GM12878 (cell line): Measurements from ENCODE around the gene PRG2. TPM values are rescaled to one million over a fixed set of nuclear protein-coding genes. Genes with fewer than 3 reads are reported as not detected.

ENCODE experiments used
- ATAC-seq: fragments of 200-7000 bp; cut with Tn5 transposase; 3 replicates; pipeline ENCODE4 v1.9.1; 2020; ENCODE audit warnings: mild to moderate bottlenecking, moderate library complexity
- BruUV-seq: library from RNA; stranded (reverse); fragments of 400-500 nt; replicated peaks from 2 replicates; lab custom pipeline; 2021; lab: Mats Ljungman, UMichigan
- CTCF ChIA-PET: fragments of 300-600 bp; sonication (Branson Sonifier 250); formaldehyde crosslinking; extraction: SDS; loops from one replicate; lab custom pipeline; 2021; ENCODE audit warnings: inconsistent platforms; lab: Yijun Ruan, JAX
- POLR2A ChIA-PET: fragments of 350-600 bp; formaldehyde crosslinking; extraction: SDS; loops from one replicate; lab custom pipeline; 2021; ENCODE audit warnings: inconsistent platforms; lab: Charles Lee
- RAD21 ChIA-PET: fragments of 300-600 bp; sonication (Branson Sonifier 250); formaldehyde crosslinking; loops from one replicate; lab custom pipeline; 2023; ENCODE audit warnings: antibody characterized with exemption; ENCODE audit not compliant: unreplicated experiment; lab: Charles Lee
- SMC1A ChIA-PET: fragments of 300-600 bp; sonication (Branson Sonifier 250); formaldehyde crosslinking; loops from one replicate; lab custom pipeline; 2023; ENCODE audit not compliant: unreplicated experiment, uncharacterized antibody; lab: Charles Lee
- DNase-seq: peaks from one replicate; pipeline ENCODE4 v3.0.0-alpha.2; 2011; ENCODE audit warnings: low read depth, low spot score
- FAIRE-seq: peaks from 3 replicates; lab custom pipeline; 2011; peaks lifted over from hg19 to GRCh38; lab: Jason Lieb, UNC
- H2AFZ ChIP-seq: 2 replicates; pipeline ENCODE4 v1.6.0; 2011; ENCODE audit warnings: low read depth, low read length, control low read depth; ENCODE audit not compliant: control insufficient read depth
- H3K27ac ChIP-seq: 2 replicates; pipeline ENCODE4 v1.5.1; 2011; ENCODE audit warnings: control low read depth; ENCODE audit not compliant: control insufficient read depth, insufficient read depth
- H3K27me3 ChIP-seq, 2 experiments: replicated peaks in 1 of 2; 2 replicates each; pipeline versions ENCODE4 v1.6.0 to v1.6.1; 2011; ENCODE audit warnings: low read length in 1 of 2; ENCODE audit not compliant: control insufficient read depth in 2 of 2, insufficient read depth in 2 of 2
- H3K36me3 ChIP-seq, 2 experiments: 2 replicates each; pipeline ENCODE4 v1.5.1; 2011; ENCODE audit warnings: low read length in 1 of 2; ENCODE audit not compliant: control insufficient read depth in 2 of 2, insufficient read depth in 2 of 2
- H3K4me1 ChIP-seq: 2 replicates; pipeline ENCODE4 v1.6.1; 2011; ENCODE audit warnings: mild to moderate bottlenecking, low read length, moderate library complexity, mixed read lengths; ENCODE audit not compliant: control insufficient read depth, insufficient read depth
- H3K4me2 ChIP-seq: 2 replicates; pipeline ENCODE4 v1.6.0; 2011; ENCODE audit warnings: control low read depth; ENCODE audit not compliant: control insufficient read depth, insufficient read depth
- H3K4me3 ChIP-seq: fragments of 200-600 bp; sonication (generic); 2 replicates; pipeline ENCODE4 v1.5.1; 2016
- H3K79me2 ChIP-seq: 2 replicates; pipeline ENCODE4 v1.6.0; 2011; ENCODE audit warnings: low read length; ENCODE audit not compliant: control insufficient read depth, insufficient read depth
- H3K9ac ChIP-seq: 2 replicates; pipeline ENCODE4 v1.8.0; 2011; ENCODE audit warnings: low read length, control low read depth, mixed read lengths; ENCODE audit not compliant: control insufficient read depth, insufficient read depth
- H3K9me3 ChIP-seq: replicated peaks from 3 replicates; pipeline ENCODE4 v1.5.1; 2011; ENCODE audit warnings: mild to moderate bottlenecking, low read length; ENCODE audit not compliant: control insufficient read depth, insufficient read depth
- H4K20me1 ChIP-seq: 2 replicates; pipeline ENCODE4 v1.6.0; 2011; ENCODE audit not compliant: control insufficient read depth, insufficient read depth
- BACH1 ChIP-seq: fragments of 450-650 bp; IDR thresholded peaks from 2 replicates; pipeline ENCODE4 v1.6.1; 2017; ENCODE audit warnings: mild to moderate bottlenecking, borderline replicate concordance
- FOXM1 ChIP-seq: IDR thresholded peaks from 2 replicates; pipeline ENCODE4 v1.6.1; 2012; ENCODE audit warnings: low read depth, mild to moderate bottlenecking, inconsistent platforms, low read length, moderate library complexity
- GATAD2B ChIP-seq: fragments of 450-650 bp; conservative IDR thresholded peaks from 2 replicates; pipeline ENCODE4 v1.6.1; 2017; ENCODE audit warnings: low read depth, mild to moderate bottlenecking, moderate library complexity
- PBX3 ChIP-seq: IDR thresholded peaks from 2 replicates; pipeline ENCODE4 v1.6.1; 2011; ENCODE audit warnings: mild to moderate bottlenecking, low read depth, low read length, moderate library complexity; ENCODE audit not compliant: insufficient replicate concordance
- PML ChIP-seq: IDR thresholded peaks from 2 replicates; pipeline ENCODE4 v1.6.1; 2012; ENCODE audit warnings: low read length, inconsistent platforms
- PRDM15 ChIP-seq: fragments of 450-650 bp; formaldehyde crosslinking; IDR thresholded peaks from 2 replicates; pipeline ENCODE4 v1.4.0; 2020; ENCODE audit warnings: mild to moderate bottlenecking, moderate library complexity
- RB1 ChIP-seq: fragments of 450-650 bp; formaldehyde crosslinking; IDR thresholded peaks from 2 replicates; pipeline ENCODE4 v1.6.1; 2017; ENCODE audit warnings: mild to moderate bottlenecking, borderline replicate concordance
- SRF ChIP-seq, 2 experiments: IDR thresholded peaks; 2 replicates each; pipeline ENCODE4 v1.6.1; 2011; ENCODE audit warnings: low read depth in 2 of 2, low read length in 2 of 2, mild to moderate bottlenecking in 1 of 2, moderate library complexity in 1 of 2
- YBX1 ChIP-seq: fragments of 450-650 bp; IDR thresholded peaks from 2 replicates; pipeline ENCODE4 v1.6.1; 2016; ENCODE audit warnings: antibody characterized with exemption
- ZZZ3 ChIP-seq: IDR thresholded peaks from 2 replicates; pipeline ENCODE4 v1.6.1; 2011; ENCODE audit warnings: low read depth; ENCODE audit not compliant: control insufficient read depth, insufficient read length
- WGBS: methylation state at CpG from one replicate; pipeline ENCODE4 v1.1.6; 2016; ENCODE audit warnings: low lambda C conversion rate; ENCODE audit not compliant: insufficient replicate concordance, insufficient coverage; ENCODE audit errors: missing lambda C conversion rate; 5-methylcytosine and 5-hydroxymethylcytosine counted together
- in situ Hi-C: fragments of 300-500 bp; cut with MboI; formaldehyde crosslinking; loops from 9 replicates; pipeline ENCODE4 v1.14.3; 2018; ENCODE audit warnings: mixed read lengths
- intact Hi-C: fragments of 100-400 bp; cut with micrococcal nuclease; formaldehyde crosslinking; loops from one replicate; pipeline ENCODE4 v1.14.2; 2022; ENCODE audit not compliant: unreplicated experiment
- polyA plus RNA-seq, 11 experiments: library from polyadenylated mRNA; depleted of rRNA in 4 of 11; unstranded in 6 of 11; stranded (reverse) in 5 of 11; fragments of >200 nt; fragmentation: Nextera tagmentation in 4 of 11; fragmentation: Illumina TruSeq in 1 of 11; extraction: Ambion mirVana in 4 of 11; extraction: Trizol in 1 of 11; gene quantifications; 1 replicate in 1 of 11; 2 replicates in 10 of 11; pipeline versions ENCODE4 v1.2.1 to v1.2.3, GENCODE V29; 2011 to 2016; ENCODE audit warnings: inconsistent platforms in 2 of 11, missing spikeins in 2 of 11, low read depth in 1 of 11
- total RNA-seq, 4 experiments: library from RNA; depleted of rRNA in 3 of 4; stranded (reverse); fragments of >200 nt in 3 of 4; fragmentation: Illumina TruSeq in 1 of 4; extraction: Trizol in 1 of 4; gene quantifications; 2 replicates each; pipeline versions ENCODE4 v1.2.1 to v1.2.3, GENCODE V29; 2013 to 2021
- TF ChIP-seq, protein P1 (sequence below): fragments of 450-650 bp; IDR thresholded peaks from 2 replicates; pipeline ENCODE4 v1.6.1; 2018; ENCODE audit warnings: borderline replicate concordance, mild to moderate bottlenecking; ENCODE audit not compliant: partially characterized antibody
- TF ChIP-seq, protein P2 (sequence below): fragments of 450-650 bp; IDR thresholded peaks from 2 replicates; pipeline ENCODE4 v1.6.1; 2016; ENCODE audit warnings: mild to moderate bottlenecking

The PRG2 gene
- total and polyA plus RNA-seq, 10 of the 15 experiments (the other 5 are each of a cell fraction or from before 2014, with no cell fraction given), result 0.10 to 1.7 (median 0.56) TPM; not detected in 2

DNA sequence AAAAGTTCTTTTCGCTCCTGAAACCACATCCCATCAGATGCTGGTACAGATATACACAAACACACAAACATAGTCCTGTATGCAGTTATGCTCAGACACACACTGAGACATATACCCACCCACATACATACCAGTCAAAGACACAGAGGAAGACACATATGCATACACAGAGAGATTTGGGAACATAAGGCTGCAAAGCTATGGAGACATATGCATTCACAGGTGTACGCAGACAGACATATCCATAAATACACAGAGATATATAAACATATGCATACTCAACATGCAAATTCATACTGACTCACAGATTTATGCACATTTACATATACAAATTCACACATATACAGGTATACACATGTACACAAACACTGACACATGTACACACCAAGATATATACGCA lies 15.5 kb downstream of the PRG2 start (continued):
- TF ChIP-seq FOXM1, result no peak
- TF ChIP-seq, all 136 proteins: peak for 0

DNA sequence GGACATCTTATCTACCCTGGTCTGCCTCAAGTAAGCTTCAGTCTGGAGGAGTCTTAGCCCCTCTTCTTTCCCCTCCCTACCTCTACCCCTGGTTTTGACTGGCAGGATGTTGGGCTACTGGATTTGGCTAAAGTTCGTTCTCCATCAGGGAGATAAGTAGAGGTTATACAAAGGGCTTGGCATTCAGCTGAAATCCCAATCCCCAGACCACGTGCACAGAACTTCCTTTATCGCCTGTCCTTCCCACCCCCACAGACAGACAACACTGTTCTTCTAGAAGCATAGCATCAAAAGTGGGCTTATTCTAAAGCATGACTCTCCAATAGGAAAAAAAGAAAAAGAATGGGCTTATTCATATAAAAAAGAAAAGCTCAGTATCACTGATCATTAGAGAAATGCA lies 17.3 kb downstream of the PRG2 start:
- RAD21 ChIA-PET, result no interaction called here
- POLR2A ChIA-PET, result no interaction called here
- no peak overlapping the region for H3K4me3 ChIP-seq
- H3K36me3 ChIP-seq, result no peaks in the 10 kb centered on the region
- WGBS, result 31% methylated on average over 3 of the region's 3 CpGs
- ATAC-seq (no peak), DNase-seq (no peak), FAIRE-seq (no peak)
- SMC1A ChIA-PET, result interaction anchor here (0.9 kb wide), 1 partner anchor 14 kb away, joined by 3 read pairs; no protein-coding TSS in a partner anchor
- CTCF ChIA-PET, result interaction anchor here (0.9 kb wide), 1 partner anchor 45 kb away, joined by 3 read pairs; no protein-coding TSS in a partner anchor
- H3K4me1 ChIP-seq, result no peaks in the 10 kb centered on the region
- no peak overlapping the region for H3K4me2 ChIP-seq
- H4K20me1 ChIP-seq, result no peaks in the 10 kb centered on the region
- H3K9me3 ChIP-seq, result no peaks in the 10 kb centered on the region
- H3K79me2 ChIP-seq, result no peaks in the 10 kb centered on the region
- no peak overlapping the region for H3K9ac ChIP-seq
- no peak overlapping the region for H3K27ac ChIP-seq
- no peak overlapping the region for H2AFZ ChIP-seq
- in situ Hi-C loops (no loop called here), intact Hi-C loops (no loop called here)
- no TSS peak for BruUV-seq
- H3K27me3 ChIP-seq, result no peaks in the 10 kb centered on the region; a peak in 1 of 4 replicates
- TF ChIP-seq RB1 (no peak), PML (no peak), FOXM1 (no peak), YBX1 (no peak), PRDM15 (CRISPR knock-in tag) (no peak), SRF (IDR thresholded peaks at IDR 0.05; ENCODE audit: low read depth in 2 of 2, low read length in 2 of 2) (no peak), BACH1 (no peak), GATAD2B (no peak), PBX3 (no peak), ZZZ3 (no peak)
- TF ChIP-seq, protein P1, sequence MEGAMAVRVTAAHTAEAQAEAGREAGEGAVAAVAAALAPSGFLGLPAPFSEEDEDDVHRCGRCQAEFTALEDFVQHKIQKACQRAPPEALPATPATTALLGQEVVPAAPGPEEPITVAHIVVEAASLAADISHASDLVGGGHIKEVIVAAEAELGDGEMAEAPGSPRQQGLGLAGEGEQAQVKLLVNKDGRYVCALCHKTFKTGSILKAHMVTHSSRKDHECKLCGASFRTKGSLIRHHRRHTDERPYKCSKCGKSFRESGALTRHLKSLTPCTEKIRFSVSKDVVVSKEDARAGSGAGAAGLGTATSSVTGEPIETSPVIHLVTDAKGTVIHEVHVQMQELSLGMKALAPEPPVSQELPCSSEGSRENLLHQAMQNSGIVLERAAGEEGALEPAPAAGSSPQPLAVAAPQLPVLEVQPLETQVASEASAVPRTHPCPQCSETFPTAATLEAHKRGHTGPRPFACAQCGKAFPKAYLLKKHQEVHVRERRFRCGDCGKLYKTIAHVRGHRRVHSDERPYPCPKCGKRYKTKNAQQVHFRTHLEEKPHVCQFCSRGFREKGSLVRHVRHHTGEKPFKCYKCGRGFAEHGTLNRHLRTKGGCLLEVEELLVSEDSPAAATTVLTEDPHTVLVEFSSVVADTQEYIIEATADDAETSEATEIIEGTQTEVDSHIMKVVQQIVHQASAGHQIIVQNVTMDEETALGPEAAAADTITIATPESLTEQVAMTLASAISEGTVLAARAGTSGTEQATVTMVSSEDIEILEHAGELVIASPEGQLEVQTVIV, result no peak
- TF ChIP-seq, protein P2, sequence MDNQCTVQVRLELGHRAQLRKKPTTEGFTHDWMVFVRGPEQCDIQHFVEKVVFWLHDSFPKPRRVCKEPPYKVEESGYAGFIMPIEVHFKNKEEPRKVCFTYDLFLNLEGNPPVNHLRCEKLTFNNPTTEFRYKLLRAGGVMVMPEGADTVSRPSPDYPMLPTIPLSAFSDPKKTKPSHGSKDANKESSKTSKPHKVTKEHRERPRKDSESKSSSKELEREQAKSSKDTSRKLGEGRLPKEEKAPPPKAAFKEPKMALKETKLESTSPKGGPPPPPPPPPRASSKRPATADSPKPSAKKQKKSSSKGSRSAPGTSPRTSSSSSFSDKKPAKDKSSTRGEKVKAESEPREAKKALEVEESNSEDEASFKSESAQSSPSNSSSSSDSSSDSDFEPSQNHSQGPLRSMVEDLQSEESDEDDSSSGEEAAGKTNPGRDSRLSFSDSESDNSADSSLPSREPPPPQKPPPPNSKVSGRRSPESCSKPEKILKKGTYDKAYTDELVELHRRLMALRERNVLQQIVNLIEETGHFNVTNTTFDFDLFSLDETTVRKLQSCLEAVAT, result no peak
